HepG2 (cell line): ENCODE data around the gene NUDT22. TPM values are rescaled to one million over a fixed set of nuclear protein-coding genes. Genes with fewer than 3 reads are reported as not detected.

Experiments used
- AKAP8 ChIP-seq: sonication (generic); formaldehyde crosslinking; IDR thresholded peaks from 2 replicates; pipeline ENCODE4 v1.5.1; 2020; ENCODE audit warnings: mild to moderate bottlenecking, missing genetic modification reagents
- GZF1 ChIP-seq: sonication (generic); formaldehyde crosslinking; IDR thresholded peaks from 2 replicates; pipeline ENCODE4 v1.5.1; 2020; ENCODE audit warnings: mild to moderate bottlenecking, missing genetic modification reagents
- HMG20A ChIP-seq: IDR thresholded peaks from 2 replicates; pipeline ENCODE4 v1.6.1; 2016; ENCODE audit warnings: borderline replicate concordance
- KDM5A ChIP-seq: fragments of 200-600 bp; sonication (generic); IDR thresholded peaks from 2 replicates; pipeline ENCODE4 v1.7.0; 2018; ENCODE audit warnings: antibody characterized with exemption, mild to moderate bottlenecking, low read length, borderline replicate concordance
- KLF11 ChIP-seq: IDR thresholded peaks from 2 replicates; pipeline ENCODE4 v1.6.1; 2016; ENCODE audit warnings: missing compliant biosample characterization
- MBNL3 ChIP-seq: fragments of 250-450 bp; sonication (Bioruptor Pico); conservative IDR thresholded peaks from 2 replicates; pipeline ENCODE4 v1.8.0; 2022; ENCODE audit warnings: mild to moderate bottlenecking, inconsistent platforms
- NFYC ChIP-seq: IDR thresholded peaks from 2 replicates; pipeline ENCODE4 v1.6.1; 2016; ENCODE audit warnings: missing genetic modification reagents, missing compliant biosample characterization
- ONECUT2 ChIP-seq: sonication (generic); formaldehyde crosslinking; IDR thresholded peaks from 2 replicates; pipeline ENCODE4 v1.4.0; 2020; ENCODE audit warnings: missing genetic modification reagents
- PHB2 ChIP-seq: fragments of 450-650 bp; IDR thresholded peaks from 2 replicates; pipeline ENCODE4 v1.6.1; 2018; ENCODE audit not compliant: partially characterized antibody
- RXRA ChIP-seq: sonication (generic); formaldehyde crosslinking; IDR thresholded peaks from 2 replicates; pipeline ENCODE4 v1.5.1; 2020; ENCODE audit warnings: missing genetic modification reagents
- XBP1 ChIP-seq: sonication (generic); formaldehyde crosslinking; IDR thresholded peaks from 2 replicates; pipeline ENCODE4 v1.5.0; 2020; ENCODE audit warnings: missing genetic modification reagents
- ZBTB38 ChIP-seq: sonication (generic); formaldehyde crosslinking; IDR thresholded peaks from 2 replicates; pipeline ENCODE4 v1.5.1; 2020; ENCODE audit warnings: mild to moderate bottlenecking, missing genetic modification reagents
- ZNF329 ChIP-seq: sonication (generic); formaldehyde crosslinking; IDR thresholded peaks from 2 replicates; pipeline ENCODE4 v1.9.0; 2021; ENCODE audit warnings: low read depth, mild to moderate bottlenecking, missing genetic modification reagents
- ZNF343 ChIP-seq: sonication (generic); formaldehyde crosslinking; IDR thresholded peaks from 2 replicates; pipeline ENCODE4 v1.4.0; 2020; ENCODE audit warnings: mild to moderate bottlenecking, missing genetic modification reagents
- ZNF432 ChIP-seq: sonication (generic); formaldehyde crosslinking; IDR thresholded peaks from 2 replicates; pipeline ENCODE4 v1.5.0; 2020; ENCODE audit warnings: missing genetic modification reagents, mild to moderate bottlenecking, borderline replicate concordance
- ZSCAN30 ChIP-seq: sonication (generic); formaldehyde crosslinking; IDR thresholded peaks from 2 replicates; pipeline ENCODE4 v1.5.0; 2020; ENCODE audit warnings: mild to moderate bottlenecking, missing genetic modification reagents
- polyA plus RNA-seq, 8 experiments: library from polyadenylated mRNA; depleted of rRNA in 3 of 8; stranded (reverse) in 7 of 8; unstranded in 1 of 8; fragments of >200 nt; fragmentation: Illumina TruSeq in 4 of 8; extraction: Trizol in 4 of 8; gene quantifications; 2 replicates each; pipeline versions ENCODE4 v1.2.1 to v1.2.3, GENCODE V29; 2011 to 2016; ENCODE audit warnings: low read depth in 4 of 8, missing spikeins in 1 of 8, mixed read lengths in 1 of 8; ENCODE audit not compliant: insufficient read depth in 1 of 8
- total RNA-seq, 5 experiments: library from RNA; depleted of rRNA; stranded (reverse); fragments of >200 nt; fragmentation: Illumina TruSeq; extraction: Trizol; gene quantifications; 2 replicates each; pipeline ENCODE4 v1.2.3, GENCODE V29; 2016; ENCODE audit warnings: low read depth in 1 of 5
- TF ChIP-seq, protein P1 (sequence below): sonication (generic); formaldehyde crosslinking; IDR thresholded peaks from 2 replicates; pipeline ENCODE4 v1.4.0; 2020; ENCODE audit warnings: missing genetic modification reagents
- TF ChIP-seq, protein P2 (sequence below): sonication (generic); formaldehyde crosslinking; IDR thresholded peaks from 2 replicates; pipeline ENCODE4 v1.4.0; 2020; ENCODE audit warnings: missing genetic modification reagents
- TF ChIP-seq, protein P3 (sequence below): sonication (generic); formaldehyde crosslinking; IDR thresholded peaks from 2 replicates; pipeline ENCODE4 v1.8.1; 2023; ENCODE audit warnings: mild to moderate bottlenecking, missing genetic modification reagents
- TF ChIP-seq, protein P4 (sequence below): sonication (generic); formaldehyde crosslinking; conservative IDR thresholded peaks from 2 replicates; pipeline ENCODE4 v1.4.0; 2020; ENCODE audit warnings: missing genetic modification reagents
- TF ChIP-seq, protein P5 (sequence below): sonication (generic); formaldehyde crosslinking; IDR thresholded peaks from 2 replicates; pipeline ENCODE4 v1.4.0; 2020; ENCODE audit warnings: missing genetic modification reagents

NUDT22 gene
- total and polyA plus RNA-seq, 2 of the 13 experiments (the other 11 are each of a cell fraction or from before 2014, with no cell fraction given): 33.5 to 39.8 TPM

DNA sequence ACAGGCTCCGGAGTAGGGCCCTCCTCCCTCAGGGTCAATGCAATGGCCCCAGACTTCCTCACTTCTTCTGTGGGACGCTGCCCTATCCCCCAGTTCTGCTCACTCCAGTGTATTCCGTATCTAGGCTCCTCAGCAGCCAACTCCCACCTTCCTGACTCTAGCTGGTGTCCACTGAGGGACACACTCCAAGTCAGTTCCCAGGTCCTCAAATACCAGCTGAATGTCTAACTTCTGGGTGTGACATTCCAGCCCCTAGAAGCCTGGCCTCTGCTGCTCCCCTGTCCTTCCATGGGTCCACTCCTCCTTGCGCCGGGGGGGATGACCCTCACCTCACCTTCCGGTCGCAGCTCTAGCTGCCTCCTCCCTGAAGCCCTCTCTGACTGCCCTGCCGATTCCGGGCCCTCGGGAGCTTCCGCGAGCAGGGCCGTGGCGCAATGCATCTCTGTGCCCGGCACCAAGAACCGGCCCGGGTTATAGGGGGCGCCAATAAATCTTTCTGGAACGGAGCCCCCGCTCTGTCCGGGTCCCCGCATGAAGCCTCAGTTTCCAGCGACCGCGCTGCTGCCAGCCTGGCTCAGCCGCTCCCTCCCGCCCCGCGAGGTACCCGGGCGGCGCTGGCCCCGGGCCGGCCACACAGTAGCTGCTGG lies 42.9 kb downstream of the NUDT22 start (continued):
- TF ChIP-seq ZNF343 (CRISPR knock-in tag) (0 out of 2 replicates have a peak, but pooled peaks have one; percentile 2), ZBTB38 (no peak), ZNF329 (CRISPR knock-in tag) (no peak), MBNL3 (CRISPR knock-in tag) (no peak), ZSCAN30 (CRISPR knock-in tag) (no peak), AKAP8 (no peak), ZNF432 (no peak), PHB2 (no peak), HMG20A (CRISPR knock-in tag) (no peak), NFYC (CRISPR knock-in tag) (no peak), ONECUT2 (CRISPR knock-in tag) (no peak), KDM5A (no peak; the same call in 1 of the 2 replicates), XBP1 (no peak), KLF11 (CRISPR knock-in tag) (no peak), GZF1 (no peak), RXRA (CRISPR knock-in tag) (no peak)
- TF ChIP-seq, protein P1, sequence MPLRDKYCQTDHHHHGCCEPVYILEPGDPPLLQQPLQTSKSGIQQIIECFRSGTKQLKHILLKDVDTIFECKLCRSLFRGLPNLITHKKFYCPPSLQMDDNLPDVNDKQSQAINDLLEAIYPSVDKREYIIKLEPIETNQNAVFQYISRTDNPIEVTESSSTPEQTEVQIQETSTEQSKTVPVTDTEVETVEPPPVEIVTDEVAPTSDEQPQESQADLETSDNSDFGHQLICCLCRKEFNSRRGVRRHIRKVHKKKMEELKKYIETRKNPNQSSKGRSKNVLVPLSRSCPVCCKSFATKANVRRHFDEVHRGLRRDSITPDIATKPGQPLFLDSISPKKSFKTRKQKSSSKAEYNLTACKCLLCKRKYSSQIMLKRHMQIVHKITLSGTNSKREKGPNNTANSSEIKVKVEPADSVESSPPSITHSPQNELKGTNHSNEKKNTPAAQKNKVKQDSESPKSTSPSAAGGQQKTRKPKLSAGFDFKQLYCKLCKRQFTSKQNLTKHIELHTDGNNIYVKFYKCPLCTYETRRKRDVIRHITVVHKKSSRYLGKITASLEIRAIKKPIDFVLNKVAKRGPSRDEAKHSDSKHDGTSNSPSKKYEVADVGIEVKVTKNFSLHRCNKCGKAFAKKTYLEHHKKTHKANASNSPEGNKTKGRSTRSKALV: no peak
- TF ChIP-seq, protein P2, sequence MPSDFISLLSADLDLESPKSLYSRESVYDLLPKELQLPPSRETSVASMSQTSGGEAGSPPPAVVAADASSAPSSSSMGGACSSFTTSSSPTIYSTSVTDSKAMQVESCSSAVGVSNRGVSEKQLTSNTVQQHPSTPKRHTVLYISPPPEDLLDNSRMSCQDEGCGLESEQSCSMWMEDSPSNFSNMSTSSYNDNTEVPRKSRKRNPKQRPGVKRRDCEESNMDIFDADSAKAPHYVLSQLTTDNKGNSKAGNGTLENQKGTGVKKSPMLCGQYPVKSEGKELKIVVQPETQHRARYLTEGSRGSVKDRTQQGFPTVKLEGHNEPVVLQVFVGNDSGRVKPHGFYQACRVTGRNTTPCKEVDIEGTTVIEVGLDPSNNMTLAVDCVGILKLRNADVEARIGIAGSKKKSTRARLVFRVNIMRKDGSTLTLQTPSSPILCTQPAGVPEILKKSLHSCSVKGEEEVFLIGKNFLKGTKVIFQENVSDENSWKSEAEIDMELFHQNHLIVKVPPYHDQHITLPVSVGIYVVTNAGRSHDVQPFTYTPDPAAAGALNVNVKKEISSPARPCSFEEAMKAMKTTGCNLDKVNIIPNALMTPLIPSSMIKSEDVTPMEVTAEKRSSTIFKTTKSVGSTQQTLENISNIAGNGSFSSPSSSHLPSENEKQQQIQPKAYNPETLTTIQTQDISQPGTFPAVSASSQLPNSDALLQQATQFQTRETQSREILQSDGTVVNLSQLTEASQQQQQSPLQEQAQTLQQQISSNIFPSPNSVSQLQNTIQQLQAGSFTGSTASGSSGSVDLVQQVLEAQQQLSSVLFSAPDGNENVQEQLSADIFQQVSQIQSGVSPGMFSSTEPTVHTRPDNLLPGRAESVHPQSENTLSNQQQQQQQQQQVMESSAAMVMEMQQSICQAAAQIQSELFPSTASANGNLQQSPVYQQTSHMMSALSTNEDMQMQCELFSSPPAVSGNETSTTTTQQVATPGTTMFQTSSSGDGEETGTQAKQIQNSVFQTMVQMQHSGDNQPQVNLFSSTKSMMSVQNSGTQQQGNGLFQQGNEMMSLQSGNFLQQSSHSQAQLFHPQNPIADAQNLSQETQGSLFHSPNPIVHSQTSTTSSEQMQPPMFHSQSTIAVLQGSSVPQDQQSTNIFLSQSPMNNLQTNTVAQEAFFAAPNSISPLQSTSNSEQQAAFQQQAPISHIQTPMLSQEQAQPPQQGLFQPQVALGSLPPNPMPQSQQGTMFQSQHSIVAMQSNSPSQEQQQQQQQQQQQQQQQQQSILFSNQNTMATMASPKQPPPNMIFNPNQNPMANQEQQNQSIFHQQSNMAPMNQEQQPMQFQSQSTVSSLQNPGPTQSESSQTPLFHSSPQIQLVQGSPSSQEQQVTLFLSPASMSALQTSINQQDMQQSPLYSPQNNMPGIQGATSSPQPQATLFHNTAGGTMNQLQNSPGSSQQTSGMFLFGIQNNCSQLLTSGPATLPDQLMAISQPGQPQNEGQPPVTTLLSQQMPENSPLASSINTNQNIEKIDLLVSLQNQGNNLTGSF (CRISPR knock-in tag): no peak
- TF ChIP-seq, protein P3, sequence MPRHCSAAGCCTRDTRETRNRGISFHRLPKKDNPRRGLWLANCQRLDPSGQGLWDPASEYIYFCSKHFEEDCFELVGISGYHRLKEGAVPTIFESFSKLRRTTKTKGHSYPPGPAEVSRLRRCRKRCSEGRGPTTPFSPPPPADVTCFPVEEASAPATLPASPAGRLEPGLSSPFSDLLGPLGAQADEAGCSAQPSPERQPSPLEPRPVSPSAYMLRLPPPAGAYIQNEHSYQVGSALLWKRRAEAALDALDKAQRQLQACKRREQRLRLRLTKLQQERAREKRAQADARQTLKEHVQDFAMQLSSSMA (CRISPR knock-in tag): no peak
- TF ChIP-seq, protein P4, sequence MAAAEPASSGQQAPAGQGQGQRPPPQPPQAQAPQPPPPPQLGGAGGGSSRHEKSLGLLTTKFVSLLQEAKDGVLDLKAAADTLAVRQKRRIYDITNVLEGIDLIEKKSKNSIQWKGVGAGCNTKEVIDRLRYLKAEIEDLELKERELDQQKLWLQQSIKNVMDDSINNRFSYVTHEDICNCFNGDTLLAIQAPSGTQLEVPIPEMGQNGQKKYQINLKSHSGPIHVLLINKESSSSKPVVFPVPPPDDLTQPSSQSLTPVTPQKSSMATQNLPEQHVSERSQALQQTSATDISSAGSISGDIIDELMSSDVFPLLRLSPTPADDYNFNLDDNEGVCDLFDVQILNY (CRISPR knock-in tag): no peak
- TF ChIP-seq, protein P5, sequence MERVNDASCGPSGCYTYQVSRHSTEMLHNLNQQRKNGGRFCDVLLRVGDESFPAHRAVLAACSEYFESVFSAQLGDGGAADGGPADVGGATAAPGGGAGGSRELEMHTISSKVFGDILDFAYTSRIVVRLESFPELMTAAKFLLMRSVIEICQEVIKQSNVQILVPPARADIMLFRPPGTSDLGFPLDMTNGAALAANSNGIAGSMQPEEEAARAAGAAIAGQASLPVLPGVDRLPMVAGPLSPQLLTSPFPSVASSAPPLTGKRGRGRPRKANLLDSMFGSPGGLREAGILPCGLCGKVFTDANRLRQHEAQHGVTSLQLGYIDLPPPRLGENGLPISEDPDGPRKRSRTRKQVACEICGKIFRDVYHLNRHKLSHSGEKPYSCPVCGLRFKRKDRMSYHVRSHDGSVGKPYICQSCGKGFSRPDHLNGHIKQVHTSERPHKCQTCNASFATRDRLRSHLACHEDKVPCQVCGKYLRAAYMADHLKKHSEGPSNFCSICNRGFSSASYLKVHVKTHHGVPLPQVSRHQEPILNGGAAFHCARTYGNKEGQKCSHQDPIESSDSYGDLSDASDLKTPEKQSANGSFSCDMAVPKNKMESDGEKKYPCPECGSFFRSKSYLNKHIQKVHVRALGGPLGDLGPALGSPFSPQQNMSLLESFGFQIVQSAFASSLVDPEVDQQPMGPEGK (CRISPR knock-in tag): no peak
